Breast epithelium (tissue), 3 donors: Measurements from ENCODE around the gene ZNF564.

ENCODE experiments used
- POLR2A ChIP-seq: fragments of 450-650 bp; IDR thresholded peaks from one replicate; pipeline ENCODE4 v1.6.1; 2016; ENCODE audit warnings: antibody characterized with exemption, mild to moderate bottlenecking, moderate library complexity
- POLR2AphosphoS5 ChIP-seq, 3 donors: sonication (generic); formaldehyde crosslinking; IDR thresholded peaks; one replicate each; pipeline ENCODE4 v1.6.1; 2017; ENCODE audit warnings: antibody characterized with exemption in 3 of 3
- TF ChIP-seq, protein P1 (sequence below), 3 donors: fragments of 450-650 bp; IDR thresholded peaks; one replicate each; pipeline ENCODE4 v1.5.1; 2016 to 2017; ENCODE audit warnings: antibody characterized with exemption in 3 of 3, mild to moderate bottlenecking in 3 of 3, moderate library complexity in 3 of 3

- TF ChIP-seq, protein P1, sequence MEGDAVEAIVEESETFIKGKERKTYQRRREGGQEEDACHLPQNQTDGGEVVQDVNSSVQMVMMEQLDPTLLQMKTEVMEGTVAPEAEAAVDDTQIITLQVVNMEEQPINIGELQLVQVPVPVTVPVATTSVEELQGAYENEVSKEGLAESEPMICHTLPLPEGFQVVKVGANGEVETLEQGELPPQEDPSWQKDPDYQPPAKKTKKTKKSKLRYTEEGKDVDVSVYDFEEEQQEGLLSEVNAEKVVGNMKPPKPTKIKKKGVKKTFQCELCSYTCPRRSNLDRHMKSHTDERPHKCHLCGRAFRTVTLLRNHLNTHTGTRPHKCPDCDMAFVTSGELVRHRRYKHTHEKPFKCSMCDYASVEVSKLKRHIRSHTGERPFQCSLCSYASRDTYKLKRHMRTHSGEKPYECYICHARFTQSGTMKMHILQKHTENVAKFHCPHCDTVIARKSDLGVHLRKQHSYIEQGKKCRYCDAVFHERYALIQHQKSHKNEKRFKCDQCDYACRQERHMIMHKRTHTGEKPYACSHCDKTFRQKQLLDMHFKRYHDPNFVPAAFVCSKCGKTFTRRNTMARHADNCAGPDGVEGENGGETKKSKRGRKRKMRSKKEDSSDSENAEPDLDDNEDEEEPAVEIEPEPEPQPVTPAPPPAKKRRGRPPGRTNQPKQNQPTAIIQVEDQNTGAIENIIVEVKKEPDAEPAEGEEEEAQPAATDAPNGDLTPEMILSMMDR (IDR thresholded peaks at IDR 0.05) = no peak
- TF ChIP-seq POLR2A = no peak
- TF ChIP-seq POLR2AphosphoS5 (IDR thresholded peaks at IDR 0.05) = no peak
Measured at GRCh38 chr19:12596485-12596884, 45.2 kb upstream of the ZNF564 start.
